ENCODE results near the gene CTSS.
"Not testable (repeated sequence)": the region's sequence is repeated elsewhere in the genome, so short reads cannot be mapped to it uniquely, and the experiment has no call there.

The CTSS gene

GRCh38 chr1:150765296-150765976 is at the start of gene CTSS:
Gene CTSS, minus strand, starts transcription at chr1:150765778. Its CDS starts 1,015 bp downstream, at chr1:150764763.
- no peak for DNase-seq

- peak; percentile 30 for DNase-seq
These were observed 47.6 kb upstream of the CTSS start for GRCh38 chr1:150813028-150813707.

GRCh38 chr1:150810958-150811659 is 45.5 kb upstream of the CTSS start:
- DNase-seq: no peak

DNA sequence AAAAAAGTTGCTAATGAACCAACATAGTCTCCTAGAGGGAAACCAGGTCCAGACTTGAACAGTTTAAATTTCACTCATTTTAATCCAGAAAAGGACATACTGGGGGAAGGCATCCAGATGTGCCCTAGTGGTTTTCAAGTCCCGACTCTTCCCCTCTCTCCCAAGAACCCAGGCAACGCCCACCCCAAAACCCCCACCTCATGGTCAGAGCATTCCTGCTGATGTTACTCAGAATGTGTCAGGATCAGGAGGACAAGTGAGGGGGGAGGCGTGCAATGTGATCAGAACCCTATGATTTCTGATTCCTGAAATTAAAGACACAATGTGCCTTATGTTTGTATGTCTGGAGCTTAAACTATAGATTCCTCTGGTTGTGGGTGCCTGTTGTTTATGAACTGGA is 44.1 kb upstream of the CTSS start:
- no peak for DNase-seq

GRCh38 chr1:150808846-150809245 is 43.3 kb upstream of the CTSS start:
- DNase-seq: no peak

DNA sequence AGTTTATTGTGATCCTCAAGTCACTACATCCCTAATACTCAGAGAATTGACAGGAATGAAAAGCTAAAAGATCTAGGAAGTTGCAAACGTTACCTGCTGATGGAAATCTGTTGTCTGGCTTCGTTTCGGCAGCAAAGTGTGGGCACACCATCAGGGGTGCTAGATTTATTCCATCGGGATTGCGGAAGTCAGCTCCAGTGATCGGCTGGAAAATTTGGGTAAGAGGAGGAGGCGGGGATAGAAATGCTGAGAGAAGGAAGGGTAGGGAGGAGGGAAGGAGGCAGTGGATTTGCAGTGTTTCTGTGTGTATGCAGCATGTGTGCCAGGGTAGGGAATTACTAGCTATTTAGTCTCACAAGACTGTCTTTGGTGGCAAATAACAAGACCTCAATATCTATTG is 42.5 kb upstream of the CTSS start, which contains the start of gene CTSK:
Gene CTSK (minus strand): TSS at position 140 of the 400 bp plus-strand sequence. CDS start 1,455 bp downstream, outside the sequence.
- no peak for DNase-seq

DNA sequence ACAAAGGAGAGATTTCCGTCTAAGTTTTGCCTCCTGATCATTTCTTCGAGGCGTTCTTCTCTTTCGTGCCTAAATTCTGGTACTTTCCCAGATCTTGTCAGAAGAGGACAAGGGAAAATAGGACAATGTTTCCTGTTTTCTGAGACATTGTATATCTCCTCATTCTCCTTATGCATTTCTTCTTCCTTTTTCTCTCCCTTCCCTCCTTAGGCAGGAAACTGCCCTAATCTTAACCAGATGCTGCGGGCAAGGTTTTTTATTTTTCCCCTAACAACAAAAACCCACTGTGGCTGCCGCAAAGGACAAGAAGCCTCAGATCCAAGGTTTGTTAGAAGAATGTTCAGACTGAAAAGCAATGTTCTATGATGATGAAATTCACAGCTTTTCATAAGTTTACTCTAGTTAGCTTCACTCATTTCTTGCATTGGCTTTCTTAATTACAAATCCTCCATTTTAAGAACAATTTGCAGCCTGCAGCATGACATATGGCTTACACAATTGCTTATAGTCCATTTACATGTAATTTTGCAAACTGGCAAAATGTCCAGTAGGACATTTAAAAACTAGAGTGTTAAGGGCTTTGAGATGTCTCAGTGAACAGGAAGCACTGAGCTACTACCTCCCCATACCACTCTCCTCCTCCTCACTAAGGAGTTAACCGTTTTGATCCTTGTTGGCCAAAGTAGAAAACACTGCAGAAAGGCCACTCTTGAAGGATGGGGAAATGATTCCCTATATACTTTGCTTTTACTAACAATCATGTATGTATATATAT is 41.9 kb upstream of the CTSS start:
- no peak for DNase-seq

- DNase-seq: no peak
These were observed 40.3 kb upstream of the CTSS start for GRCh38 chr1:150805899-150806298.

DNA sequence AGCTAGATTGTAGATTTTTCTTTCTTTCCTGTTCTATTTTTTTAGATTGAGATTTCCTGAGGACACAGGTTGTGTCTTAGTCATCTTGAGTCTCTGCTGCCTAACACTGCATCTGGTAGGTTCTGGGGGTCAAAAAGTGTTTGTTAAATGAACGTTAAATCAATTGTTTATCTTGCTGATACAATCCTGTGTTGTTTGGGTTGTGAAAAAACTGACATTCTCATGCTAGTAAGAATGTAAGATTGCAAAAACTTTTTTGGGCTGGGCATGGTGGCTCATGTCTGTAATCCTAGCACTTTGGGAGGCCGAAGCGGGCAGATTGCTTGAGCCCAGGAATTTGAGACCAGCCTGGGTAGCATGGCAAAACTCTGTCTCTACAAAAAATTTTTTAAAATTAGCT is 39.1 kb upstream of the CTSS start:
- DNase-seq: no peak

GRCh38 chr1:150799089-150799488 is 33.5 kb upstream of the CTSS start:
- no peak for DNase-seq

DNA sequence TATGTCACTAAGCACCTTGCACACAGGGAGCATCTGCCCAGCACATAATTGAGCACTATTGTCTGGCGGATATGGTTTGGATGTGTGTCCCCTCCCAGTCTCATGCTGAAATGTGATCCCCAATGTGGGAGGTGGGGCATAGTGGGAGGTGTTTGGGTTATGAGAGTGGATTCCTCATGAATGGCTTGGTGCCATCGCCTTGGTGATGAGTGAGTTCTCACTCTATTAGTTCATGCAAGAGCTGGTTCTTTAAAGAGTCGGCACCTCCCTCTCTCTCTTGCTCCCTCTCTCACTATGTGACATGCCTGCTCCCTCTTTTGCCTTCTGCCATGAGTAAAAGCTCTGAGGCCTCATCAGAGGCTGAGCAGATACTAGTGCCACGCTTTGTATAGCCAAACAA is 32.9 kb upstream of the CTSS start:
- peak; percentile 72 for DNase-seq

GRCh38 chr1:150796374-150796773 is 30.8 kb upstream of the CTSS start:
- no peak for DNase-seq

DNA sequence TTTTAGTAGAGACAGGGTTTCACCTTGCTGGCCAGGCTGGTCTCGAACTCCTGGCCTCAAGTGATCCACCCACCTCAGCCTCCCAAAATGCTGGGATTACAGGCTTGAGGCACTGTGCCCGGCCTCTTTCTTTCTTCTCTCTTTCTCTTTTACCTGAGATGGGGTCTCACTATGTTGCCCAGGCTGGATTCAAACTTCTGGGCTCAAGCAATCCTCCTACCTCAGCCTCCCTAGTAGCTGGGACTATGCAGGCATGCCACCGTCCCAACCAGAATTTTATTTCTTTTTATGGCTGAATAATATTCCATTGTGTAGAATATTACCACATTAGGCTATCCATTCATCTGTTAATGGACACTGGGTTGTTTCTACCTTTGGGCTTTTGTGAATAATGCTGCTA is 28.2 kb upstream of the CTSS start:
- not testable (repeated sequence) for DNase-seq

GRCh38 chr1:150793221-150793620 is 27.6 kb upstream of the CTSS start:
- no peak for DNase-seq

- no peak for DNase-seq
These were observed 26.0 kb upstream of the CTSS start for GRCh38 chr1:150791585-150791984.

DNA sequence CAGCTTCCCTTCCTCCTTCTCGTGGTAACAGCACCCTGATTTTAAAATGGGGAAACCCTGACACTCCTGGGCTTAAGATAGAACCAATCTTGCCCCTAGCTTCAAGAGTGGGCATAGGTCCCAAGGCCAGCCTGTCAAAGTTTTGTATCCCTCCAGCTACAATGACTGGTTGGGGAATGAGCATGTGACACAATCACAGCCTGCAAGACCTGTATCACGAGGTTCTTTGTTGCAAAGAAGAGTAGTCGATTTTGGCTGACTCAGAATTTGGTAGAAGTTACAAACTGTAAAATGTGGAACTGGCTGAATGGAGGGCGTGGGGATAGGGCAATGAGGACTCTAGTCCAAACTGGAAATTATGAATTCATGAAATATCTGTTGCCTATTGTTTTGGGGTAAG is 23.8 kb upstream of the CTSS start:
- DNase-seq: no peak

GRCh38 chr1:150788946-150789345 is 23.4 kb upstream of the CTSS start:
- DNase-seq: no peak

DNA sequence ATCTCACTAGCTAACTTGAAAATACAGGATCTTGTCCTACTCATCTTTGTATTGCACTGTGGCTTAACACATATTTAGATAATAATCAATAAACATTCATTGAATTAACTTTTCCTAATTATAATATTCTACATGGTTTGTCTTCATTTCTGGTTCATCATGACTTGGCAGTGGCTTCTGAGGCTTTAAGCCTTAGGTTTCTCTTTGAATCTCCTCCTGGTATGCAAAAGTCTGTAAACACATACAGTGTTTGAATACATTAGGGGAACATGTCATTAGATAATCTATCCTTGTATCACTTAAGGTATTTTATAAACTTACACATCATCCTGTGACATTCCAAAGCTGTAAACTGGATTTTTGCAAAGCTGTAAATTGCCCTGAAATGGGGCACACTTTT is 21.9 kb upstream of the CTSS start:
- no peak for DNase-seq

GRCh38 chr1:150780510-150780909 is 14.9 kb upstream of the CTSS start:
- DNase-seq: no peak

DNA sequence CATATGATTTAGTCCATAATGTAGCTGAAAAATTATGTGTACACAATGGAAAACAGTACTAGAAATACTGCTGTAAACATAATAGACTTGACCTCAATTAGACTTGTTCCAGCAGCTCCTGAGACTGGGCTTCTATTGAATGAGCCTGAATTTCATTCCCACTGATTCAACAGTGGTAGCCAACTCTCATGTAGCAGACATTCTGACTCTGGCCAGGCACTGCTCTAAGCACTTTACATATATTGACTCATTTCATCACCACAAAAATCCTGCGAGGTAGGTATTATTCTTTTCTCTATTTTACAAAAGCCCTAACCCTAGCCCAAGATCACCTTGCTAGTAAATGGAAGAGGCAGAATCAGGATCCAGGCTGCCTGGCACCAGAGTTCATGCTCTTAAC is 12.8 kb upstream of the CTSS start:
- DNase-seq: no peak

GRCh38 chr1:150777544-150777943 is 12.0 kb upstream of the CTSS start:
- DNase-seq: no peak

- not testable (repeated sequence) for DNase-seq
These were observed 10.4 kb upstream of the CTSS start for GRCh38 chr1:150775931-150776505.

DNA sequence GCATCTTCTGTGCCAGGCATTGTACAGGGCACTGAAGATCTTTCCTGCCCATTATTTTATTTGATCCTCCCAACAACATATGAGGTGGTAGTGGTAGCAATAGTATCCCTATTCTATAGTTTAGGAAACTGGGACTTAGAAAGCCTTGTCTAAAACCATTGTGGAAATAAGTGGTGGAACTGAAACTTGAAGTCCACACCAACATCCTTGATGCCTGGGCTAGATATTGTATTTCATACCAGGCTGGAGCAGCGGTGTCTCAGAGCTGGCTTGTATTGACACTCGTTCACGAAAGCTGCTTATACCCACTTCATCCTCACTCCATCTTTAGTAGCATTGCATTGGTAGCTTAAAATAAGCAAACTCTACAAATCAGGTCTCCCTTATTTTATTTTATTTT is 9.7 kb upstream of the CTSS start:
- no peak for DNase-seq

Measured in NCI-H2029 treated with DMSO at 0.1 percent for 48 hours (cell line).